GM12892 (cell line): ENCODE results near the gene TAS1R1.

Source experiments
- POLR2A ChIP-seq: IDR thresholded peaks from 2 replicates; pipeline ENCODE4 v1.6.1; 2011; ENCODE audit warnings: low read depth, low read length, control low read depth
- POLR2AphosphoS5 ChIP-seq: IDR thresholded peaks from 2 replicates; pipeline ENCODE4 v1.6.1; 2011; ENCODE audit warnings: low read depth, low read length, control low read depth
- TAF1 ChIP-seq: IDR thresholded peaks from 2 replicates; pipeline ENCODE4 v1.6.1; 2011; ENCODE audit warnings: low read depth, mild to moderate bottlenecking, control low read depth, low read length, borderline replicate concordance

GRCh38 chr1:6523566-6523965, 31.5 kb upstream of the TAS1R1 start:
- TF ChIP-seq POLR2AphosphoS5 (no peak), POLR2A (no peak), TAF1 (no peak)
